H1 (cell line): ENCODE data around the gene CA7. TPM values are rescaled to one million over a fixed set of nuclear protein-coding genes. Genes with fewer than 3 reads are reported as not detected.

Experiments used
- CTCF ChIA-PET: fragments of 300-600 bp; sonication (Branson Sonifier 250); formaldehyde crosslinking; loops from one replicate; lab custom pipeline; 2021; ENCODE audit not compliant: partially characterized antibody; lab: Charles Lee
- POLR2A ChIA-PET: fragments of 300-600 bp; sonication (Branson Sonifier 250); formaldehyde crosslinking; loops from one replicate; lab custom pipeline; 2021; ENCODE audit warnings: inconsistent platforms; ENCODE audit not compliant: partially characterized antibody; lab: Charles Lee
- DNase-seq, 2 experiments: peaks; one replicate each; pipeline versions ENCODE4 v3.0.0 to v3.0.0-alpha.2; 2010 to 2022; ENCODE audit warnings: low spot score in 2 of 2, low read depth in 1 of 2, mixed read lengths in 1 of 2
- FAIRE-seq: peaks from 2 replicates; lab custom pipeline; 2011; peaks lifted over from hg19 to GRCh38; lab: Jason Lieb, UNC
- H2AFZ ChIP-seq: 2 replicates; pipeline ENCODE4 v1.8.1; 2012; ENCODE audit warnings: low read length, inconsistent platforms
- H2AK5ac ChIP-seq: 2 replicates; pipeline ENCODE4 v1.6.1; 2013; ENCODE audit warnings: low read depth, low read length
- H2BK120ac ChIP-seq: replicated peaks from 2 replicates; pipeline ENCODE3; 2013; ENCODE audit warnings: low read depth, low read length, inconsistent platforms
- H2BK12ac ChIP-seq: 2 replicates; pipeline ENCODE4 v1.6.1; 2013; ENCODE audit warnings: low read depth, low read length
- H2BK15ac ChIP-seq: 2 replicates; pipeline ENCODE4 v1.6.1; 2013; ENCODE audit warnings: low read length
- H2BK20ac ChIP-seq: 2 replicates; pipeline ENCODE4 v1.6.1; 2013; ENCODE audit warnings: low read length
- H2BK5ac ChIP-seq: 2 replicates; pipeline ENCODE4 v1.6.1; 2013; ENCODE audit warnings: low read depth, low read length
- H3K14ac ChIP-seq: 2 replicates; pipeline ENCODE4 v1.6.1; 2013; ENCODE audit warnings: inconsistent platforms; ENCODE audit not compliant: insufficient read length
- H3K18ac ChIP-seq: 2 replicates; pipeline ENCODE4 v1.6.1; 2013; ENCODE audit warnings: low read length; ENCODE audit errors: extremely low read depth
- H3K23ac ChIP-seq: 2 replicates; pipeline ENCODE4 v1.6.1; 2013; ENCODE audit warnings: inconsistent platforms; ENCODE audit not compliant: insufficient read length
- H3K23me2 ChIP-seq: 2 replicates; pipeline ENCODE4 v1.6.1; 2013; ENCODE audit warnings: low read depth, low read length
- H3K27ac ChIP-seq: 2 replicates; pipeline ENCODE4 v1.6.1; 2011; ENCODE audit warnings: low read depth, low read length, inconsistent platforms
- H3K27me3 ChIP-seq, 4 experiments: replicated peaks in 1 of 4; 1 replicate in 1 of 4; 2 replicates in 3 of 4; pipeline versions ENCODE4 v1.6.1 to v1.8.1; 2011 to 2013; ENCODE audit warnings: low read length in 3 of 4, mild to moderate bottlenecking in 3 of 4, inconsistent platforms in 2 of 4, mixed read lengths in 2 of 4, moderate library complexity in 1 of 4; ENCODE audit not compliant: control insufficient read depth in 3 of 4, insufficient read depth in 3 of 4; ENCODE audit errors: extremely low read depth in 1 of 4
- H3K36me3 ChIP-seq, 4 experiments: 2 replicates each; pipeline versions ENCODE4 v1.6.1 to v1.8.1; 2011 to 2013; ENCODE audit warnings: mild to moderate bottlenecking in 4 of 4, low read length in 3 of 4, moderate library complexity in 2 of 4, control low read depth in 1 of 4, inconsistent platforms in 1 of 4; ENCODE audit not compliant: insufficient read depth in 4 of 4, control insufficient read depth in 2 of 4
- H3K4ac ChIP-seq: replicated peaks from 2 replicates; pipeline ENCODE3; 2013; ENCODE audit warnings: low read length, low read depth, mixed read lengths, inconsistent platforms; ENCODE audit not compliant: insufficient read length
- H3K4me1 ChIP-seq, 4 experiments: replicated peaks in 1 of 4; 1 replicate in 1 of 4; 2 replicates in 3 of 4; pipeline versions ENCODE4 v1.6.1 to v1.8.1; 2011 to 2013; ENCODE audit warnings: low read length in 3 of 4, inconsistent platforms in 2 of 4, mixed read lengths in 1 of 4; ENCODE audit not compliant: insufficient read depth in 4 of 4, control insufficient read depth in 3 of 4
- H3K4me2 ChIP-seq, 2 experiments: 2 replicates each; pipeline versions ENCODE4 v1.6.1 to v1.8.1; 2011 to 2013; ENCODE audit warnings: low read depth in 2 of 2, low read length in 2 of 2, control low read depth in 1 of 2, inconsistent platforms in 1 of 2, mild to moderate bottlenecking in 1 of 2; ENCODE audit not compliant: insufficient read depth in 1 of 2
- H3K4me3 ChIP-seq, 4 experiments: fragments of 200-600, 300-600 bp in 1 of 4; sonication (generic), shearing (Covaris generic), sonication (Bioruptor Twin) in 1 of 4; 2 replicates each; pipeline versions ENCODE4 v1.5.1 to v1.8.1; 2011 to 2016; ENCODE audit warnings: low read length in 4 of 4, low read depth in 3 of 4, control low read depth in 2 of 4, inconsistent platforms in 2 of 4, mild to moderate bottlenecking in 2 of 4, mixed read lengths in 1 of 4, moderate library complexity in 1 of 4; ENCODE audit not compliant: insufficient read depth in 2 of 4; ENCODE audit errors: extremely low read depth in 1 of 4
- H3K56ac ChIP-seq: replicated peaks from 2 replicates; pipeline ENCODE3; 2013; ENCODE audit warnings: low read depth, mild to moderate bottlenecking, mixed read lengths, low read length, inconsistent platforms; ENCODE audit not compliant: insufficient read length
- H3K79me1 ChIP-seq: 2 replicates; pipeline ENCODE4 v1.6.1; 2013; ENCODE audit warnings: low read depth, low read length, control low read depth
- H3K79me2 ChIP-seq, 2 experiments: 2 replicates each; pipeline versions ENCODE4 v1.6.1 to v1.8.1; 2012 to 2013; ENCODE audit warnings: low read length in 2 of 2, mild to moderate bottlenecking in 2 of 2, inconsistent platforms in 1 of 2; ENCODE audit not compliant: insufficient read depth in 2 of 2, control insufficient read depth in 1 of 2
- H3K9ac ChIP-seq, 4 experiments: replicated peaks in 1 of 4; 1 replicate in 1 of 4; 2 replicates in 3 of 4; pipeline versions ENCODE4 v1.6.1 to v1.8.1; 2011 to 2013; ENCODE audit warnings: low read depth in 3 of 4, low read length in 3 of 4, control low read depth in 2 of 4, mild to moderate bottlenecking in 2 of 4, moderate library complexity in 2 of 4, inconsistent platforms in 1 of 4; ENCODE audit errors: extremely low read depth in 1 of 4
- H3K9me3 ChIP-seq, 2 experiments: 2 replicates each; pipeline versions ENCODE4 v1.6.1 to v1.8.1; 2012 to 2013; ENCODE audit warnings: mild to moderate bottlenecking in 2 of 2, moderate library complexity in 2 of 2, control low read depth in 1 of 2, inconsistent platforms in 1 of 2, low read depth in 1 of 2, low read length in 1 of 2, mixed read lengths in 1 of 2; ENCODE audit not compliant: insufficient read depth in 2 of 2
- H4K20me1 ChIP-seq, 2 experiments: replicated peaks in 1 of 2; 2 replicates each; pipeline versions ENCODE3 to v1.8.1; 2011 to 2013; ENCODE audit warnings: inconsistent platforms in 2 of 2, low read length in 2 of 2, mild to moderate bottlenecking in 1 of 2; ENCODE audit not compliant: insufficient read depth in 2 of 2, control insufficient read depth in 1 of 2
- H4K5ac ChIP-seq: 2 replicates; pipeline ENCODE4 v1.6.1; 2013; ENCODE audit warnings: low read length, low read depth, mixed read lengths, inconsistent platforms; ENCODE audit not compliant: insufficient read length
- H4K8ac ChIP-seq: 2 replicates; pipeline ENCODE4 v1.8.0; 2013; ENCODE audit warnings: mild to moderate bottlenecking, moderate library complexity, low read length, inconsistent platforms; ENCODE audit not compliant: insufficient read depth; ENCODE audit errors: extremely low read depth
- H4K91ac ChIP-seq: replicated peaks from 2 replicates; pipeline ENCODE3; 2013; ENCODE audit warnings: low read length, mixed read lengths, inconsistent platforms; ENCODE audit not compliant: insufficient read length
- ASH2L ChIP-seq: fragments of 200-600, 300-600 bp; sonication (generic); IDR thresholded peaks from one replicate; pipeline ENCODE4 v1.7.1; 2017; ENCODE audit warnings: low read length
- EP300 ChIP-seq, 2 experiments: IDR thresholded peaks; 1 replicate in 1 of 2; 2 replicates in 1 of 2; pipeline ENCODE4 v1.6.1; 2011 to 2012; ENCODE audit warnings: low read depth in 2 of 2, low read length in 2 of 2, mild to moderate bottlenecking in 2 of 2, borderline replicate concordance in 1 of 2, inconsistent platforms in 1 of 2, moderate library complexity in 1 of 2
- JUN ChIP-seq: IDR thresholded peaks from 2 replicates; pipeline ENCODE4 v1.6.1; 2011; ENCODE audit warnings: low read depth, mild to moderate bottlenecking, improper control_type of control experiment, low read length
- KDM5A ChIP-seq: fragments of 200-600 bp; IDR thresholded peaks from 2 replicates; pipeline ENCODE4 v1.7.1; 2012; ENCODE audit warnings: mild to moderate bottlenecking, low read length, inconsistent platforms, mixed read lengths
- PHF8 ChIP-seq: fragments of 200-600 bp; sonication (generic); conservative IDR thresholded peaks from 2 replicates; pipeline ENCODE4 v1.7.1; 2012; ENCODE audit warnings: low read depth, mild to moderate bottlenecking, inconsistent platforms, low read length, moderate library complexity
- POLR2AphosphoS5 ChIP-seq: IDR thresholded peaks from 2 replicates; pipeline ENCODE4 v1.6.1; 2011; ENCODE audit warnings: low read depth, low read length
- RBBP5 ChIP-seq: IDR thresholded peaks from 2 replicates; pipeline ENCODE4 v1.7.1; 2012; ENCODE audit warnings: low read depth, mild to moderate bottlenecking, inconsistent platforms, low read length, moderate library complexity, borderline replicate concordance
- RXRA ChIP-seq: IDR thresholded peaks from 2 replicates; pipeline ENCODE4 v1.6.1; 2011; ENCODE audit warnings: low read depth, mild to moderate bottlenecking, low read length, moderate library complexity; ENCODE audit not compliant: insufficient read depth
- SAP30 ChIP-seq: fragments of 300-600 bp; sonication (generic); IDR thresholded peaks from 2 replicates; pipeline ENCODE4 v1.7.1; 2012; ENCODE audit warnings: low read length, moderate library complexity, mild to moderate bottlenecking, inconsistent platforms; ENCODE audit not compliant: insufficient read depth, insufficient replicate concordance
- SIX5 ChIP-seq: IDR thresholded peaks from 2 replicates; pipeline ENCODE4 v1.6.1; 2011; ENCODE audit warnings: mild to moderate bottlenecking, low read depth, low read length
- TAF7 ChIP-seq: optimal IDR thresholded peaks from 2 replicates; pipeline ENCODE3; 2011; ENCODE audit warnings: low read depth, mild to moderate bottlenecking, inconsistent platforms, low read length, moderate library complexity, borderline replicate concordance
- YY1 ChIP-seq: IDR thresholded peaks from 2 replicates; pipeline ENCODE4 v1.6.1; 2011; ENCODE audit warnings: low read depth, mild to moderate bottlenecking, low read length
- WGBS, 2 experiments: shearing (Covaris generic) in 1 of 2; methylation state at CpG; one replicate each; pipeline versions ENCODE4 v1.1.6 to v1.1.7; 2013 to 2015; ENCODE audit warnings: low lambda C conversion rate in 2 of 2, mixed read lengths in 2 of 2, inconsistent platforms in 1 of 2, low coverage in 1 of 2, missing lambda C conversion rate in 1 of 2; ENCODE audit not compliant: insufficient replicate concordance in 2 of 2, insufficient coverage in 1 of 2, insufficient read length in 1 of 2; ENCODE audit errors: extremely low coverage in 1 of 2, missing lambda C conversion rate in 1 of 2; 5-methylcytosine and 5-hydroxymethylcytosine counted together
- polyA plus RNA-seq, 7 experiments: library from polyadenylated mRNA; depleted of rRNA in 3 of 7; stranded (reverse) in 5 of 7; unstranded in 2 of 7; fragments of >200 nt in 5 of 7; fragments of 200-250 nt in 2 of 7; gene quantifications; 1 replicate in 5 of 7; 2 replicates in 1 of 7; 4 replicates in 1 of 7; pipeline versions ENCODE4 v1.2.1 to v1.2.3, GENCODE V29; 2011 to 2013; ENCODE audit warnings: missing spikeins in 2 of 7, mixed read lengths in 2 of 7
- total RNA-seq: library from RNA; stranded (reverse); fragmentation: NEBNext Ultra II Directional; extraction: Animal tissue kit (Norgen Biotek cat#: 25700); gene quantifications from 2 replicates; pipeline ENCODE4 v1.2.1, GENCODE V29; 2021
- TF ChIP-seq, protein P1 (sequence below): IDR thresholded peaks from 2 replicates; pipeline ENCODE4 v1.6.1; 2012; ENCODE audit warnings: inconsistent platforms

CA7 gene
- total and polyA plus RNA-seq, 2 of the 8 experiments (the other 6 are each of a cell fraction or from before 2014, with no cell fraction given) = 1.7 to 2.7 TPM

DNA sequence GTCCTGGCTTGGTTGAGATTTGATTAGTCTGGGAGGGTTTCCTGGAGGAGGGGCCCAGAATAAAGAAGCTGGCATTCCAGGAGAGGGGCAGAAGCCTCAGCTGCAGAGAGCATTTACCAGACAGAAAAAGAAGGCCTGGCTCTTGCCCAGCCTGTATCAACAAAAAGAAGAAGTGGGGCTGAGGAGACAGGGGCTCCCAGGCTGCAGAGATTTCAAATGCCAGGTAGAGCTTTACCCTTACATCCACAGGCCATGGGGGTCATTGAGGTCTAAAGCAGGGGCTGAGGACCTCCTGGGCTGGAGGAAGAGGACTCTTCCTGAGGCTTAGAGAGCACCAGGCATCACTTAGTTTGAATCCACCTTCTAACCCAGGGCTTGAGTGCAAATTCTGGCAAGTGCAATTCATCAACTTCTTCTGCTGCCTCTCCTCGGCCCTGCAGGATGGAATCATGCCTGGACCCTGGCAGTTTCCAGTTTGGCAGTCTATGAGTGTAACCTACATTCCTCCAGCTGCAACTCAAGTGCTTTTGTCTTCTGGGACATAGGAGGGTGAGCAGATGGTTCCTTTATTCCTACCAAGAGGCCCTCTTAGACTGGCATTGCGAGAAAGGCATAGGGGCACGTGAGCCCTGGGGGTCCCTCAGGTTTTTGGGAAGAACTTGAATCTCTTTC is 15.3 kb downstream of the CA7 start:
- no peak overlapping the region for H3K4me2 ChIP-seq
- TF ChIP-seq POLR2AphosphoS5 (no peak), YY1 (no peak), EP300 (IDR thresholded peaks at IDR 0.05; ENCODE audit: borderline replicate concordance in 1 of 2, low read depth in 2 of 2, low read length in 2 of 2) (no peak), ASH2L (no peak), KDM5A (no peak), RXRA (no peak), PHF8 (no peak), JUN (no peak), SIX5 (no peak), TAF7 (no peak), SAP30 (no peak), RBBP5 (no peak)
- TF ChIP-seq, protein P1, sequence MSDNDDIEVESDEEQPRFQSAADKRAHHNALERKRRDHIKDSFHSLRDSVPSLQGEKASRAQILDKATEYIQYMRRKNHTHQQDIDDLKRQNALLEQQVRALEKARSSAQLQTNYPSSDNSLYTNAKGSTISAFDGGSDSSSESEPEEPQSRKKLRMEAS = no peak

More for the DNA sequence above, 15.3 kb downstream of the CA7 start:
- Histone ChIP-seq H2BK5ac (no peak overlapping the region), H3K4ac (no peak overlapping the region), H3K23ac (no peak overlapping the region), H3K14ac (no peak overlapping the region), H4K20me1 (no peaks in the 10 kb centered on the region), H3K79me1 (no peaks in the 10 kb centered on the region), H4K5ac (no peak overlapping the region), H3K9ac (no peak overlapping the region), H3K27me3 (no peaks in the 10 kb centered on the region), H2BK20ac (peak overlapping the region; percentile 18; the same call in 1 of the 2 replicates), H2BK120ac (no peak overlapping the region), H3K9me3 (no peaks in the 10 kb centered on the region), H2AK5ac (no peak overlapping the region), H2BK15ac (0 out of 2 replicates have a peak overlapping the region, but pooled peaks have one; percentile 16), H3K18ac (no peak overlapping the region), H2BK12ac (no peak overlapping the region), H3K27ac (no peak overlapping the region), H3K56ac (no peak overlapping the region), H3K23me2 (no peaks in the 10 kb centered on the region), H3K4me3 (no peak overlapping the region), H3K36me3 (no peaks in the 10 kb centered on the region), H2AFZ (no peak overlapping the region), H3K4me1 (no peaks in the 10 kb centered on the region), H4K8ac (no peak overlapping the region), H4K91ac (no peak overlapping the region), H3K79me2 (no peaks in the 10 kb centered on the region)
- DNase-seq (no peak), FAIRE-seq (no peak)
- ChIA-PET POLR2A (interaction anchor here (0.9 kb wide), 1 partner anchor 10 kb away, joined by 6 read pairs; no protein-coding TSS in a partner anchor), CTCF (interaction anchor here (0.7 to 9.3 kb wide), 8 partner anchors 8 to 29 kb away, joined by 3 to 80 read pairs (median 4); partner anchors contain the start of gene NAE1)
- 98% methylated on average over 3 of the region's 3 CpGs; no CpG with 5 or more reads in 1 of the 2 experiments for WGBS, 2 experiments
